Activated T-cell treated with anti-CD3 and anti-CD28 coated beads for 24 hours (primary cell): ENCODE measurements around the gene MYH8.

Source experiments
- DNase-seq: peaks from one replicate; pipeline ENCODE4 v3.0.0-alpha.2; 2020; ENCODE audit warnings: low read depth

Gene MYH8

DNA sequence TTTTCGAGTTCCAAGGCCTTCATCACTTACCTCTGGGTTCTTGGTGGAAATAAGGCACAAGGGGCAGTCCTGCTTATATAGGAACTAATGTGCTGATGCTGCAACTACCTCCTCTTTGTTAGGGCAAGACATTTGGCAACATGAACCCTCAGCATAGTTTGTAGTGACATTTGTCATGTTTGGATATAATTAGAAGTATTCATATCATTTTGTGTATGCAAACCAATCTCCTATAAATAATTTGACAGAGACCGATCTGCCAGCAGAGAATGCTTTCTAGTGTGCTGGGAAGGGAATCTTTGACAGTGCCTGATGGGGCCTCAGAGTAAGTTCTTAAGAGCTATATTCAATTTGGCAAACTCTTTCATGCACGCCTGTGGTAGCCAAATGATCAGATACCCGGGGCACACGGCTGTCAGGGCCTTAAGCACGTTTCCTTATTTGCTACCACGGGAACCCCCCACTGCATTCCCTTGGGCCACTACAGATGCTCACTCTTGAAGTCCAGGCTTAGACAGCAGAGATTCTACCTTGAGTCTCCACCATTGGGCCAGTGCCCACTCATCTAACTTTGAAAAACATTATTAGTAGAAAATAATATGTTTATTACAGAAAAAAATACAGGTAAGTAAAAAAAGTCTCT is at the start of gene MYH8:
MYH8 (minus strand) TSS at position 51 of the 643 bp plus-strand sequence. CDS start 1,723 bp downstream, outside the sequence.
- no peak for DNase-seq

DNA sequence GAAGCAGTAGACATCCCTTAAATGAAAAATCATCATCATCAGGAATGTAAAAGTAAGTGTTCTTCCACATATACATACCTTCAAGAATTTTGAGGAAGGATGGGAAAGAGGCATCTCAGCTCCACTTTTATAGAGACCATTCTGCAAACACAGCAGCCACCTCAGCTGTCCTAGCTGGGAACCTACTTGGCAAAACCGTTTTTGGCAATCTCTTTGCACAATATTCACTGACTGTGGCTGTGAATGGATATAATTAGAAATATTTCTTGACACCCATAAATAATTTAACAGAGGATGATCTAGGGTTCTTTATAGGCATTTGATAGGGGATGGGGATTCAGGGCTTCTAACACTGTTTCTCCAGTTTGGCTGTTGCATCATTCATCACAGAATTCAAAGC is 47.7 kb upstream of the MYH8 start, which contains the start of gene MYH4:
MYH4 (minus strand) TSS at position 101 of the 400 bp plus-strand sequence. CDS start 2,814 bp downstream, outside the sequence.
- no peak for DNase-seq

DNA sequence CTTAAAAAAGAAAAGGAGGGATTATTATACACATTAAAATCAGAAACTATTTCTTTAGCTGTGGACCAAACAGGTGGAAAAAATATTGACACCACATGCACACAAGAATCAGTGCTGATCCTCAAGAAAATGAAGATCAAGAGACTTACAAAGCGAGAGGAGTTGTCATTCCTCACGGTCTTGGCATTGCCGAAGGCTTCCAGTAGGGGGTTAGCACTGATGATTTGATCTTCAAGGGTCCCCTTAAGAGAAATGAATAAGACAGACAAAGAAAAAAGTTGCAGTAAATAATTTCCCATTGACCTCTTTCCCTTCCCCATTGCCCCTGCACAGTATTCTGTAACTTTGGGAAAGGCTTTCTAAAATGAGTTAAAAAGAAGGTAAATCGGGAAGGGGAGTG is 41.7 kb upstream of the MYH8 start:
- DNase-seq = no peak

GRCh38 chr17:10460062-10460461 is 38.3 kb upstream of the MYH8 start:
- no peak for DNase-seq

GRCh38 chr17:10458701-10459100 is 37.0 kb upstream of the MYH8 start:
- DNase-seq = no peak

GRCh38 chr17:10457952-10458351 is 36.2 kb upstream of the MYH8 start:
- DNase-seq = no peak

DNA sequence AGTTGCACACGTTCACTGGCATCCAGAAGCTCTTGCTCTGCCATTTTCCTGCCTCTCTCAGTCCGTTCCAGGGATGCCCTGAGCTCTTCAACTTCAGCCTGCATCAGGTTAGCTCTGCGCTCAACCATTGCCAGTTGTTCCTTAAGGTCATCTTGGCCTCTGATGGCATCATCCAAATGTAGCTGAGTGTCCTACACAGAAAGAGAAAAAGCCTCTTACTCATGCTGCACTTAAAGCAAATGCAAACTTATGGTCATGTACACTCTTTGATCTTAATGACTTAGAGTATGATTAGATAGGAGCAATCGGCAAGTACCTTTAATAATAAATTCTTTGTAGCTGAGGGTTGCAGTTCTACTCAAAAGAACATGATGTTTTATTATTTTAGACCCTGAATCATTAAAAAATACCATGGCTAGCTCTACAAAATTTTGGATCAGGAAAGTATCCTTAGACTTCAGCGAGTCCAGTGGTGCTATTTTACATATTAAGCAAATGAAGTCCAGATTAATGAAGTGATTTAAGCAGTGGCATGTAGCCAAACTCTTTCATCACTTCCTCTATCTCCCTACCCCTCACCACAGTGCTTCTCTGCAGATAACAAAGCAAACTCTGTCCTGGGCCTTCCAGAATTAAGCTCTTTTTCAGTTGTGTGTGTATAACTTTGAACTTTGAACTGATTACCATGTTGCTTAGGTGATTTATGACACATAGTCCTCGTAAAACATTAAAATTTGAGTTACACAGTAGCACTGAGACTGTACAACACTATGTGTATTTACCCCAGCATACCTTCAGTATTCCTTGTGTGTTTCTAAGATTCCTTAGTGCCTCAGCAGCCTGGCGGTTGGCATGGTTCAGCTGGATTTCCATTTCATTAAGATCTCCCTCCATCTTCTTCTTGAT is 25.5 kb upstream of the MYH8 start:
- no peak for DNase-seq

DNA sequence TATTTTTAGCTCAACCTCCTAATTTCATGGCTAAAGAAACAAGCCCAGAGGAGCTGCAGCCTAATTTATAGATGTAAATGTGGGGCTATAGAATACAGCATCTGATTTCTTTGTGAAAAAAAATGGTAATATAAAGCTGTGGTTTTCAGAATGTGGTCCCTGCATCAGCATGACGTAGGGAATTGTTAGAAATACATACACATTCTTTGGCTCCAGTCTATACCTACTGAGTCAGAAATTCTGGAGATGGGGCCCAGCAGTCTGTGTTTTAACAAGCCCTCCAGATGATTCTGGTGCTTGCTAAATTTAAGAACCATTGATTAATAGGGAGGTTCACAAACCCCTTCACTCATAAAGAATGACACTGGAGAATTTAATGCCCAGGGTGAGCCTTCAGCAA is 18.1 kb upstream of the MYH8 start:
- DNase-seq = no peak

DNA sequence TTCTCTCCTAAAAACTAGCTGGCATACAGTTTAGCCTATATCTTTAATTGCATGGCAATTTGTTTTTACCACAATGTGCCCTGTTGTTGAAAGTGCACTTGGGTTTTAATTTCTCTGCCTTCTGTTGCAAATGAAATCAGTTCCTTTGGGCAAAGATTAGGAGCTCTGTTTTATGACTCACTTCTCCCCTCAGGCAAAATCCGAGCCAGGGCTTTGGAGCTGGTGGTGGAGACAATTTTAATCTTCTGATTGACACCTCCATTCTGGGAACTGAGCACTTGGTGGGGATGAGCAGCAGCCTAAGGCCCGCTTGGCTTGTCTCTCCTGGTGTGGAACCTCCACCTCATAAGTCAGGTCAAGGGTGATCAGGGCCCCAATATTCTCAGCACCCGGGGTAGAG is 13.3 kb upstream of the MYH8 start:
- no peak for DNase-seq

GRCh38 chr17:10429421-10430045 is 7.8 kb upstream of the MYH8 start:
- DNase-seq = no peak

GRCh38 chr17:10428781-10429180 is 7.0 kb upstream of the MYH8 start:
- no peak for DNase-seq

DNA sequence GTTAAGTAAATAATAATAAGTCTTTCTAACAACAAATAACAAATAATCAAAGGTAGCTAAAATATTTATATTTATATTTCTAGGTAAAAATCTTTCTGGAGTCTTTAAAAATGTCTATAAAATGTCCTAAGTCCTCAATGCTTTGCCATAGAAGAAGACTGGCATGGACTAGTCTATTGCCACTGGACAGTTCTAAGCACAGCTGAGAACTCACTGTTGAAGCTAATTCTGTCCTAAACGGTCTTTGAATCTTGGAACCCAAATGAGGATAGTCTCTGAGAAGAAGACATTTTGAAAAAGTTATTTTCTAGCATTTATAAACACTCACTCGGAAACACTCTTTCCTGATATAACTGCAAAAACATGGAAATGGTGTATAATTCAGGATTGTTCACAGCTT is 539 bp downstream of the MYH8 start:
- no peak for DNase-seq

DNA sequence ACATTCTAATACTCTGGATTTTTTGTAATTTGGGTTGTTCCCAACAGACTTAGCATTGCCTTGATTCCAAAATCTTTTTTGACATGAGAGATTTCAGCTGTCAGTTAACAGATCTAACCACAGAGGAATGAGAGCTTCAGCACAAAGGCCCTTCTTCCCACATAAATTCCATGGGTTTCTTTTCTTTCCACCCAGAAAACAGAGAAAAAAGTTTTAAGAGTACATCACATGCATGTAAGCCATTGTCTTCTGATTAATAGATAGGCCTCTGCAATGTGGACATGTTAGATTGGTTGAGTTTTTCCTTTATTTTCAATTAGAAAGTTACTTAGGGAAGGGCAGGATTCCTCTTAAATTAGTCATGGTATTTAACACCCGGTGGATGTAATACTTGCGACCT is 939 bp downstream of the MYH8 start:
- DNase-seq = no peak

- no peak for DNase-seq
Observed at GRCh38 chr17:10417431-10417830, 4.3 kb downstream of the MYH8 start.

DNA sequence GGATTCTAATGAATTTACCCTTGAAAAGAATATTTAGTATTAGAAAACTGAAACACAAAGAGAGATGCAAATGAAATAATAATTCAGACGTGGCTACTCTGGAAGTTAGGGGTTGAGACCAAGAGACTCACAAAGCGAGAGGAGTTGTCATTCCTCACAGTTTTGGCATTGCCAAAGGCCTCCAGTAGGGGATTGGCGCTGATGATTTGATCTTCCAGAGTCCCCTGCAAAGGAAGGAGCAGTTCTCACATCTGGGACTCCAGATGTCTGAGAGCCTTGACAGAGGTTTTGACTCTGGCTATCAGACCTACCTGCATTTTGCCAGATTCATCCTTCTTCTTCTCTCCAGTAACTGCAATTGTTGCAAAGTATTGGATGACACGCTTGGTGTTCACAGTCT is 6.6 kb downstream of the MYH8 start:
- DNase-seq = no peak

- no peak for DNase-seq
Observed at GRCh38 chr17:10403589-10403988, 18.2 kb downstream of the MYH8 start.

- no peak for DNase-seq
Observed at GRCh38 chr17:10398352-10398751, 23.4 kb downstream of the MYH8 start.

GRCh38 chr17:10396524-10397163 is 25.1 kb downstream of the MYH8 start:
- DNase-seq = no peak

DNA sequence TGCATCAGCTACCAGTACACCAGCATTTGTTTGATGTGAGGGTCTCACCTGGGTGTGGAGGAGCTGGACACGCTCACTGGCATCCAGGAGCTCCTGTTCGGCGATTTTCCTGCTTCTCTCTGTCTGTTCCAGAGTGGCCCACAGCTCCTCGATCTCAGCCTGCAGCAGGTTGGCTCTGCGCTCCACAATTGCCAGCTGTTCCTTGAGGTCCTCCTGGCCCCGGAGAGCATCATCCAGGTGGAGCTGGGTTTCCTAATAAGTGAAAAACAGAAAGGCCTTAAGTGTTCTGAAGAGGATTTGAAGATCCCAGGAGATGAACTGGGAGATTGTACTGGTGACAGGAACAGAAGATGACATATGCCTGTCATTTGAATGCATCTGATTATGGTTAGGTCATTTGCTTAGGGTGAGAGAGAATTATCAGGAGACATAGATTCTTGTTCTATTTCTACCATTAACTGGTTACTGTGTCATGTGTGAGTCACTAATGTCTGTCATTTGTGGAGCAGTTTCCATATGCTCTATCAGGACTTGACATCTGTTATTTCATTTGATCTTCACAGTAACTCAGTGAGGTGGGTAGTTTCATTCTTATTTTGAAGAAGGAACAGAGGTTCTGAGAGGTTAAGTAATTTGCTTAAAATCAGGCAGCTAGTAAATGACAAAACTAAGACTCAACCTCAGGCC is 27.4 kb downstream of the MYH8 start:
- no peak for DNase-seq

- DNase-seq = no peak
Observed at GRCh38 chr17:10392880-10393279, 28.9 kb downstream of the MYH8 start.

GRCh38 chr17:10385871-10386270 is 35.9 kb downstream of the MYH8 start:
- DNase-seq = no peak

GRCh38 chr17:10384175-10384574 is 37.6 kb downstream of the MYH8 start:
- DNase-seq = no peak
